ENCODE measurements around the gene SDC4.
"Not testable (repeated sequence)": the region's sequence is repeated elsewhere in the genome, so short reads cannot be mapped to it uniquely, and the experiment has no call there.

The SDC4 gene

GRCh38 chr20:45355209-45356084 is 7.2 kb upstream of the SDC4 start:
- no peak for TF ChIP-seq CTCF (IDR thresholded peaks at IDR 0.05; ENCODE audit: insufficient read depth, low read length, poor library complexity, severe bottlenecking)
- DNase-seq (ENCODE audit: extremely low read depth, insufficient read length) = no peak
- H3K36me3 ChIP-seq (ENCODE audit: control insufficient read depth, insufficient read depth, low read length) = no peaks in the 10 kb centered on the region
- no peaks in the 10 kb centered on the region for H3K27me3 ChIP-seq (replicated peaks; ENCODE audit: control insufficient read depth, insufficient read depth, low read length)
- no peak overlapping the region for H3K4me3 ChIP-seq (replicated peaks; ENCODE audit: low read depth, low read length)

GRCh38 chr20:45354423-45355208 is 6.4 kb upstream of the SDC4 start:
- no peak for DNase-seq (ENCODE audit: extremely low read depth, insufficient read length)
- H3K27me3 ChIP-seq (replicated peaks; ENCODE audit: control insufficient read depth, insufficient read depth, low read length) = no peaks in the 10 kb centered on the region
- TF ChIP-seq CTCF (IDR thresholded peaks at IDR 0.05; ENCODE audit: insufficient read depth, low read length, poor library complexity, severe bottlenecking) = no peak
- no peak overlapping the region for H3K4me3 ChIP-seq (replicated peaks; ENCODE audit: low read depth, low read length)
- no peaks in the 10 kb centered on the region for H3K36me3 ChIP-seq (ENCODE audit: control insufficient read depth, insufficient read depth, low read length)

GRCh38 chr20:45353746-45354145 is 5.5 kb upstream of the SDC4 start:
- no peak overlapping the region for H3K4me3 ChIP-seq (replicated peaks; ENCODE audit: low read depth, low read length)
- no peak for DNase-seq (ENCODE audit: extremely low read depth, insufficient read length)
- H3K27me3 ChIP-seq (replicated peaks; ENCODE audit: control insufficient read depth, insufficient read depth, low read length) = no peaks in the 10 kb centered on the region
- no peak for TF ChIP-seq CTCF (IDR thresholded peaks at IDR 0.05; ENCODE audit: insufficient read depth, low read length, poor library complexity, severe bottlenecking)
- no peaks in the 10 kb centered on the region for H3K36me3 ChIP-seq (ENCODE audit: control insufficient read depth, insufficient read depth, low read length)

- H3K27me3 ChIP-seq (replicated peaks; ENCODE audit: control insufficient read depth, insufficient read depth, low read length) = no peaks in the 10 kb centered on the region
- no peak for TF ChIP-seq CTCF (IDR thresholded peaks at IDR 0.05; ENCODE audit: insufficient read depth, low read length, poor library complexity, severe bottlenecking)
- no peak overlapping the region for H3K4me3 ChIP-seq (replicated peaks; ENCODE audit: low read depth, low read length)
- H3K36me3 ChIP-seq (ENCODE audit: control insufficient read depth, insufficient read depth, low read length) = no peaks in the 10 kb centered on the region
- no peak for DNase-seq (ENCODE audit: extremely low read depth, insufficient read length)
Measured at GRCh38 chr20:45352729-45353128, 4.5 kb upstream of the SDC4 start.

- not testable (repeated sequence) for DNase-seq (ENCODE audit: extremely low read depth, insufficient read length); H3K27me3 ChIP-seq (replicated peaks; ENCODE audit: control insufficient read depth, insufficient read depth, low read length); H3K36me3 ChIP-seq (ENCODE audit: control insufficient read depth, insufficient read depth, low read length); H3K4me3 ChIP-seq (replicated peaks; ENCODE audit: low read depth, low read length)
Measured at GRCh38 chr20:45350795-45351194, 2.6 kb upstream of the SDC4 start.

GRCh38 chr20:45350217-45350616 is 2.0 kb upstream of the SDC4 start:
- no peak overlapping the region for H3K4me3 ChIP-seq (replicated peaks; ENCODE audit: low read depth, low read length)
- H3K27me3 ChIP-seq (replicated peaks; ENCODE audit: control insufficient read depth, insufficient read depth, low read length) = no peaks in the 10 kb centered on the region
- no peaks in the 10 kb centered on the region for H3K36me3 ChIP-seq (ENCODE audit: control insufficient read depth, insufficient read depth, low read length)
- DNase-seq (ENCODE audit: extremely low read depth, insufficient read length) = no peak
- TF ChIP-seq CTCF (IDR thresholded peaks at IDR 0.05; ENCODE audit: insufficient read depth, low read length, poor library complexity, severe bottlenecking) = no peak
